Stimulated activated effector memory CD8-positive, alpha-beta T cell treated with anti-CD3 and anti-CD28 coated beads, Interleukin-12 subunit alpha, Interleukin-12 subunit beta, amount 100 ng/mL, for 72 hours (primary cell): ENCODE results near the gene RASL10B.

ENCODE experiments used
- ATAC-seq: fragments of 150-1000 bp; cut with Tn5 transposase; 2 replicates; pipeline ENCODE4 v1.10.0; 2021
- DNase-seq, 2 donors: peaks; one replicate each; pipeline ENCODE4 v3.0.0; 2021 to 2022; ENCODE audit warnings: low spot score in 2 of 2
- H3K27ac Mint-ChIP-seq: one replicate; pipeline ENCODE4 v1.8.0; 2022; ENCODE audit warnings: mild to moderate bottlenecking, mixed read lengths
- H3K36me3 Mint-ChIP-seq: one replicate; pipeline ENCODE4 v1.8.0; 2022; ENCODE audit warnings: mild to moderate bottlenecking, mixed read lengths
- H3K4me1 Mint-ChIP-seq: one replicate; pipeline ENCODE4 v1.8.0; 2022; ENCODE audit warnings: mixed read lengths
- H3K4me3 Mint-ChIP-seq: one replicate; pipeline ENCODE4 v1.8.0; 2022; ENCODE audit warnings: mild to moderate bottlenecking, mixed read lengths
- H3K9me3 Mint-ChIP-seq: one replicate; pipeline ENCODE4 v1.8.0; 2022; ENCODE audit warnings: mixed read lengths

RASL10B gene

GRCh38 chr17:35730400-35731005 lies 936 bp upstream of the RASL10B start:
- Mint-ChIP-seq H3K9me3 (no peaks in the 10 kb centered on the region), H3K27ac (peak overlapping the region; percentile 81), H3K4me1 (peaks cover 23% of the 10 kb centered on the region), H3K36me3 (peaks cover 17% of the 10 kb centered on the region), H3K4me3 (peak overlapping the region; percentile 62)
- DNase-seq (no peak), ATAC-seq (no peak)

GRCh38 chr17:35731917-35732805 lies 722 bp downstream of the RASL10B start:
- no peak for DNase-seq
- no peaks in the 10 kb centered on the region for H3K9me3 Mint-ChIP-seq
- H3K27ac Mint-ChIP-seq, result no peak overlapping the region

GRCh38 chr17:35732806-35733136 lies 1.3 kb downstream of the RASL10B start:
- DNase-seq (no peak), ATAC-seq (no peak)
- Mint-ChIP-seq H3K9me3 (no peaks in the 10 kb centered on the region), H3K4me1 (peaks cover 22% of the 10 kb centered on the region), H3K27ac (no peak overlapping the region), H3K36me3 (peaks cover 11% of the 10 kb centered on the region), H3K4me3 (peak overlapping the region; percentile 38)

More at GRCh38 chr17:35731917-35732805, 722 bp downstream of the RASL10B start:
- Mint-ChIP-seq H3K4me1 (peaks cover 23% of the 10 kb centered on the region), H3K4me3 (peak overlapping the region; percentile 38), H3K36me3 (peaks cover 11% of the 10 kb centered on the region)
- no peak for ATAC-seq

- H3K36me3 Mint-ChIP-seq, result peaks cover 11% of the 10 kb centered on the region
- no peaks in the 10 kb centered on the region for H3K9me3 Mint-ChIP-seq
- H3K4me1 Mint-ChIP-seq, result peaks cover 19% of the 10 kb centered on the region
- H3K4me3 Mint-ChIP-seq, result no peak overlapping the region
- ATAC-seq, result no peak
- DNase-seq, result no peak
- no peak overlapping the region for H3K27ac Mint-ChIP-seq
Measured at GRCh38 chr17:35733366-35733765, 1.9 kb downstream of the RASL10B start.

GRCh38 chr17:35734396-35734795 lies 3.0 kb downstream of the RASL10B start:
- no peak for DNase-seq
- Mint-ChIP-seq H3K4me3 (no peak overlapping the region), H3K4me1 (peaks cover 19% of the 10 kb centered on the region), H3K27ac (no peak overlapping the region), H3K9me3 (no peaks in the 10 kb centered on the region), H3K36me3 (peaks cover 11% of the 10 kb centered on the region)
- no peak for ATAC-seq

- no peak for DNase-seq
- no peaks in the 10 kb centered on the region for H3K9me3 Mint-ChIP-seq
Measured at GRCh38 chr17:35735036-35735805, 3.8 kb downstream of the RASL10B start.

GRCh38 chr17:35736236-35736635 lies 4.8 kb downstream of the RASL10B start:
- Mint-ChIP-seq H3K4me1 (peaks cover 2% of the 10 kb centered on the region), H3K4me3 (no peak overlapping the region), H3K9me3 (no peaks in the 10 kb centered on the region), H3K36me3 (peaks cover 2% of the 10 kb centered on the region), H3K27ac (no peak overlapping the region)
- ATAC-seq (no peak), DNase-seq (no peak)

More at GRCh38 chr17:35735036-35735805, 3.8 kb downstream of the RASL10B start:
- no peak overlapping the region for H3K4me3 Mint-ChIP-seq
- H3K4me1 Mint-ChIP-seq, result peaks cover 12% of the 10 kb centered on the region
- no peak for ATAC-seq
- peaks cover 11% of the 10 kb centered on the region for H3K36me3 Mint-ChIP-seq
- H3K27ac Mint-ChIP-seq, result no peak overlapping the region

- H3K27ac Mint-ChIP-seq, result no peak overlapping the region
- no peak overlapping the region for H3K4me3 Mint-ChIP-seq
- ATAC-seq (no peak), DNase-seq (no peak)
- H3K36me3 Mint-ChIP-seq, result no peaks in the 10 kb centered on the region
- no peaks in the 10 kb centered on the region for H3K9me3 Mint-ChIP-seq
- peaks cover 7% of the 10 kb centered on the region for H3K4me1 Mint-ChIP-seq
Measured at GRCh38 chr17:35738519-35739133, 7.2 kb downstream of the RASL10B start.

- ATAC-seq, result no peak
- H3K36me3 Mint-ChIP-seq, result no peaks in the 10 kb centered on the region
- no peak overlapping the region for H3K27ac Mint-ChIP-seq
- peaks cover 7% of the 10 kb centered on the region for H3K4me1 Mint-ChIP-seq
- no peak for DNase-seq
- H3K4me3 Mint-ChIP-seq, result no peak overlapping the region
- no peaks in the 10 kb centered on the region for H3K9me3 Mint-ChIP-seq
Measured at GRCh38 chr17:35740216-35740615, 8.8 kb downstream of the RASL10B start.

GRCh38 chr17:35740997-35741931 lies 9.8 kb downstream of the RASL10B start:
- DNase-seq (no peak), ATAC-seq (peak; percentile 45)
- H3K4me3 Mint-ChIP-seq, result peak overlapping the region; percentile 44
- no peaks in the 10 kb centered on the region for H3K9me3 Mint-ChIP-seq
- no peak overlapping the region for H3K27ac Mint-ChIP-seq
- H3K36me3 Mint-ChIP-seq, result no peaks in the 10 kb centered on the region
- H3K4me1 Mint-ChIP-seq, result peaks cover 7% of the 10 kb centered on the region

- Mint-ChIP-seq H3K36me3 (no peaks in the 10 kb centered on the region), H3K4me3 (no peak overlapping the region), H3K27ac (no peak overlapping the region), H3K9me3 (no peaks in the 10 kb centered on the region), H3K4me1 (peaks cover 7% of the 10 kb centered on the region)
- DNase-seq (no peak), ATAC-seq (no peak)
Measured at GRCh38 chr17:35742496-35742895, 11.1 kb downstream of the RASL10B start.

- Mint-ChIP-seq H3K27ac (no peak overlapping the region), H3K4me3 (no peak overlapping the region), H3K4me1 (peaks cover 9% of the 10 kb centered on the region), H3K9me3 (no peaks in the 10 kb centered on the region), H3K36me3 (no peaks in the 10 kb centered on the region)
- DNase-seq, result no peak
- ATAC-seq, result no peak
Measured at GRCh38 chr17:35742896-35743477, 11.5 kb downstream of the RASL10B start.

GRCh38 chr17:35743626-35744328 lies 12.3 kb downstream of the RASL10B start:
- H3K4me1 Mint-ChIP-seq, result peaks cover 17% of the 10 kb centered on the region
- no peaks in the 10 kb centered on the region for H3K9me3 Mint-ChIP-seq
- no peaks in the 10 kb centered on the region for H3K36me3 Mint-ChIP-seq
- ATAC-seq, result no peak
- no peak for DNase-seq
- no peak overlapping the region for H3K27ac Mint-ChIP-seq
- no peak overlapping the region for H3K4me3 Mint-ChIP-seq
